RWPE2 (cell line): ENCODE data around the gene HPS1.

Source experiments
- ATAC-seq: fragments of 200-7000 bp; cut with Tn5 transposase; 3 replicates; pipeline ENCODE4 v1.9.1; 2021; ENCODE audit warnings: low read depth
- DNase-seq: peaks from one replicate; pipeline ENCODE4 v3.0.0-alpha.2; 2020; ENCODE audit warnings: low spot score
- H3K27ac ChIP-seq: fragments of 450-650 bp; 2 replicates; pipeline ENCODE4 v1.5.1; 2017; ENCODE audit warnings: mild to moderate bottlenecking; ENCODE audit not compliant: poor library complexity, severe bottlenecking
- H3K27me3 ChIP-seq: fragments of 250-450 bp; sonication (Bioruptor Pico); 2 replicates; pipeline ENCODE4 v1.5.1; 2021; ENCODE audit warnings: mild to moderate bottlenecking, moderate library complexity; ENCODE audit not compliant: insufficient read depth, poor library complexity, severe bottlenecking
- H3K36me3 ChIP-seq: fragments of 250-450 bp; sonication (Bioruptor Pico); 2 replicates; pipeline ENCODE4 v1.5.1; 2020; ENCODE audit warnings: low read depth, mild to moderate bottlenecking, moderate library complexity
- H3K4me1 ChIP-seq: fragments of 250-450 bp; sonication (Bioruptor Pico); 2 replicates; pipeline ENCODE4 v1.5.1; 2021; ENCODE audit warnings: mild to moderate bottlenecking, moderate library complexity; ENCODE audit not compliant: insufficient read depth, poor library complexity, severe bottlenecking
- H3K4me3 ChIP-seq: fragments of 250-450 bp; sonication (Bioruptor Pico); 2 replicates; pipeline ENCODE4 v1.5.1; 2021; ENCODE audit warnings: mild to moderate bottlenecking, moderate library complexity; ENCODE audit not compliant: severe bottlenecking
- H3K9me3 ChIP-seq: fragments of 250-450 bp; sonication (Bioruptor Pico); 2 replicates; pipeline ENCODE4 v1.5.1; 2021; ENCODE audit warnings: mild to moderate bottlenecking, moderate library complexity; ENCODE audit not compliant: severe bottlenecking
- CTCF ChIP-seq: fragments of 450-650 bp; IDR thresholded peaks from one replicate; pipeline ENCODE4 v1.5.1; 2017; ENCODE audit warnings: mild to moderate bottlenecking, moderate library complexity; ENCODE audit not compliant: poor library complexity, severe bottlenecking

Gene HPS1

GRCh38 chr10:98444314-98445006, 2.3 kb downstream of the HPS1 start:
- H3K36me3 ChIP-seq = peaks cover 48% of the 10 kb centered on the region
- H3K27ac ChIP-seq = no peak overlapping the region
- ATAC-seq = no peak
- DNase-seq = no peak
- H3K4me1 ChIP-seq = no peaks in the 10 kb centered on the region
- H3K9me3 ChIP-seq = no peaks in the 10 kb centered on the region
- TF ChIP-seq CTCF = no peak
- H3K27me3 ChIP-seq = no peaks in the 10 kb centered on the region
- H3K4me3 ChIP-seq = no peak overlapping the region

GRCh38 chr10:98438715-98439114, 8.0 kb downstream of the HPS1 start:
- TF ChIP-seq CTCF = no peak

GRCh38 chr10:98436704-98437103, 10.0 kb downstream of the HPS1 start:
- Histone ChIP-seq H3K36me3 (peaks cover 30% of the 10 kb centered on the region), H3K9me3 (no peaks in the 10 kb centered on the region), H3K4me1 (no peaks in the 10 kb centered on the region), H3K27me3 (no peaks in the 10 kb centered on the region), H3K4me3 (no peak overlapping the region), H3K27ac (no peak overlapping the region)
- no peak for DNase-seq
- TF ChIP-seq CTCF = no peak
- ATAC-seq = no peak

More at GRCh38 chr10:98438715-98439114, 8.0 kb downstream of the HPS1 start:
- Histone ChIP-seq H3K9me3 (no peaks in the 10 kb centered on the region), H3K4me3 (no peak overlapping the region), H3K27ac (no peak overlapping the region), H3K36me3 (peaks cover 39% of the 10 kb centered on the region), H3K27me3 (no peaks in the 10 kb centered on the region), H3K4me1 (no peaks in the 10 kb centered on the region)
- no peak for ATAC-seq
- no peak for DNase-seq

- ATAC-seq = no peak
- H3K27me3 ChIP-seq = no peaks in the 10 kb centered on the region
- TF ChIP-seq CTCF = no peak
- peaks cover 17% of the 10 kb centered on the region for H3K36me3 ChIP-seq
- H3K4me3 ChIP-seq = no peak overlapping the region
- DNase-seq = no peak
- no peak overlapping the region for H3K27ac ChIP-seq
- no peaks in the 10 kb centered on the region for H3K9me3 ChIP-seq
- no peaks in the 10 kb centered on the region for H3K4me1 ChIP-seq
Measured at GRCh38 chr10:98435178-98435577, 11.6 kb downstream of the HPS1 start.
